ENCODE data around the gene KCNQ1.

The KCNQ1 gene

GRCh38 chr11:2572491-2573239 lies 127.9 kb downstream of the KCNQ1 start:
- Histone ChIP-seq H3K4me3 (ENCODE audit: low read length in 2 of 2) (no peak overlapping the region), H3K9me3 (ENCODE audit: control insufficient read depth in 2 of 2, low read length in 2 of 2) (no peaks in the 10 kb centered on the region), H3K4me1 (ENCODE audit: control insufficient read depth, insufficient read depth, low read length) (no peaks in the 10 kb centered on the region), H3K9ac (ENCODE audit: low read length in 2 of 2) (no peak overlapping the region), H3K27ac (ENCODE audit: low read length) (no peak overlapping the region), H3K27me3 (ENCODE audit: control insufficient read depth in 1 of 2, insufficient read depth in 2 of 2, low read length in 2 of 2) (no peaks in the 10 kb centered on the region), H3K36me3 (ENCODE audit: control insufficient read depth in 2 of 2, insufficient read depth in 2 of 2, low read length in 2 of 2) (no peaks in the 10 kb centered on the region)

DNA sequence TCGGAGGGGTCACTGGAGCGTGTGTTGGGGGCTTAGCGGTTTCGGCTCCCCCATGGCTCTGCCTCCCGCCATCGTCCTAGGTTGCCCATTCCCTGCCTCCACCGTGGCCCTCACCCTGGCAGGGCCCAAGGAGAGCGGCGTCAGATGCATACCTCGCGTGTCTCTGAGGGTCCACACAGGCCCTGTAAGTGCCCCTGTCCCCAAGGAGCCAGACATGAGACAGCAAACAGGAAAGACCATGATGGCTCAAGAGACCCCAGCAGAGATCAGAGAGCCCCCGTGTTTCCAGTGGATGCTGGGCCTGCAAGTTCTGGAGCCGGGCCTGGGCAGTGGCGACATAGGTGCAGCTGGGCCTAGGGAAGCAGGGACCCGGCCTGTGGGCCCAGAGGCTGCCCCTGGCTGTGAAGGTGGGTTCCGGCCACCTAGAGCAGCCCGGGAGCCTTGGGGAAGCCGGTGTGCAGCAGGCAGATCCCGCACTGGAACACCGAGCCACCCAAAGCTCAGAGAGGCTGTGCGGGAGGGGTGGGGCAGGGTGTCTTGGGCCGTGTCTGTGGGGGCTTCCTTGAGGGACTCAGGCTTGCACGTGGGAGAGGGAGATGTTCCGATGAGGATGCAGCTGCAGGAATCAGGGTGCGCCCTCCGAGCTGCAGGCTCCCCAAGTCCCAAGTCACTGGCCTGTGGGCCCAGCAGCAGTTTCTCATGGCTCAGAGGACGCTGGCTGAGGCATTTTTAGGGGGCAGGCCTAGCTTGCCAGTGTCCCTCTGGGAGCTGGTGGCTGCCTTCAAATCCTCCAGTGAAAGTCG lies 128.6 kb downstream of the KCNQ1 start:
- H3K9me3 ChIP-seq (ENCODE audit: control insufficient read depth in 2 of 2, low read length in 2 of 2), result no peaks in the 10 kb centered on the region
- no peaks in the 10 kb centered on the region for H3K4me1 ChIP-seq (ENCODE audit: control insufficient read depth, insufficient read depth, low read length)
- no peak overlapping the region for H3K4me3 ChIP-seq (ENCODE audit: low read length in 2 of 2)
- H3K9ac ChIP-seq (ENCODE audit: low read length in 2 of 2), result no peak overlapping the region
- no peaks in the 10 kb centered on the region for H3K27me3 ChIP-seq (ENCODE audit: control insufficient read depth in 1 of 2, insufficient read depth in 2 of 2, low read length in 2 of 2)
- H3K36me3 ChIP-seq (ENCODE audit: control insufficient read depth in 2 of 2, insufficient read depth in 2 of 2, low read length in 2 of 2), result no peaks in the 10 kb centered on the region
- H3K27ac ChIP-seq (ENCODE audit: low read length), result no peak overlapping the region

- Histone ChIP-seq H3K27me3 (ENCODE audit: control insufficient read depth in 1 of 2, insufficient read depth in 2 of 2, low read length in 2 of 2) (no peaks in the 10 kb centered on the region), H3K4me1 (ENCODE audit: control insufficient read depth, insufficient read depth, low read length) (no peaks in the 10 kb centered on the region), H3K36me3 (ENCODE audit: control insufficient read depth in 2 of 2, insufficient read depth in 2 of 2, low read length in 2 of 2) (no peaks in the 10 kb centered on the region), H3K4me3 (ENCODE audit: low read length in 2 of 2) (no peak overlapping the region), H3K9ac (ENCODE audit: low read length in 2 of 2) (no peak overlapping the region), H3K27ac (ENCODE audit: low read length) (no peak overlapping the region), H3K9me3 (ENCODE audit: control insufficient read depth in 2 of 2, low read length in 2 of 2) (no peaks in the 10 kb centered on the region)
Measured at GRCh38 chr11:2574043-2574552, 129.3 kb downstream of the KCNQ1 start.

DNA sequence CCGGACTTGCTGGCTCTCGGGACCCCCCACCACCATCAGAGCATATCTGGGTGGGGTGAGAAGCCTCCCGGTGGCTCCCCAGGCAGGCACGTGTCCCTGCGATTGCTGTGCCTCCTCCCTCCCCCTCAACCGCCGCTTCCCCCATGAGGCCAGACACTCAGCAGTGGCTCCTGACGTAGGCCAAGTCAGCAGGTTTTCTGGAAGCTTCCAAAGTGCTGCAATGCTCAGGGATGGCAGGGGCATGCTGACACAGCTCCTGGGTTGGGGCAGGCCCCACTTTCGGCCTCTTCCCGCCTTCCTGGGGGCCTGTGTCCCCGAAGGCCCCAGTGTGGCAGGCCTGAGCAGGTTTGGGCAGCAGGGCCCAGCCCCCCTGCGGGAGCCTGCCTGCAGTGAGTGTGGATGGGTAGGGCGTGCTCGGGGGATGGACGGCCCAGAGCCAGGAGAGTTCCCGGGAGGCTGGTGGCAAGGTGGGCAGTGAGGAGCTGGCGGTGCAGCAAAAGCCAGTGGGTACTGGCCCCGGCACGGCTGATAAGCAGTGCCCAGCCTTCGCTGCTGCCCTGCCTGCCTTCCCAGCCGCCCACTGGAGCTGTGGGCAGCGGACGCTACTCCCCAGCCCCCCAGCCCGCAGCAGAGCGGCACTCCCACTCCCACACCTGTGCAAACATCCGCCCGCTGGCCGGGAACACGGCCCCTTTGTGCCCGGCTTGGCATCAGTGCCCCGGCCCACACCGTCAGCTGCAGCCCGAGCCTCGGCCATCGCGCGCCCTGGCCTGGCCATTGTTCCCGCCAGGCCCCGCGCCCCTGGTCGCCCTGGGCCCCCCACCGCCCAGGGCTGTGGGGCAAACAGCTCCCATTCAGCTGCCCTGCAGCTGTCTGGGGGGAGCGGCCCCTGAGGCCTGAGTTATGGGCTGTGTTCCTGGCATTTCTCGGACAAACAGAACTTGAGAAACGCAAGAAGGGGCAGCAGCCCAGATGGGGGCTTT lies 130.0 kb downstream of the KCNQ1 start:
- no peaks in the 10 kb centered on the region for H3K36me3 ChIP-seq (ENCODE audit: control insufficient read depth in 2 of 2, insufficient read depth in 2 of 2, low read length in 2 of 2)
- H3K9me3 ChIP-seq (ENCODE audit: control insufficient read depth in 2 of 2, low read length in 2 of 2), result no peaks in the 10 kb centered on the region
- H3K27me3 ChIP-seq (ENCODE audit: control insufficient read depth in 1 of 2, insufficient read depth in 2 of 2, low read length in 2 of 2), result no peaks in the 10 kb centered on the region
- no peaks in the 10 kb centered on the region for H3K4me1 ChIP-seq (ENCODE audit: control insufficient read depth, insufficient read depth, low read length)
- no peak overlapping the region for H3K4me3 ChIP-seq (ENCODE audit: low read length in 2 of 2)
- H3K9ac ChIP-seq (ENCODE audit: low read length in 2 of 2), result no peak overlapping the region
- no peak overlapping the region for H3K27ac ChIP-seq (ENCODE audit: low read length)

DNA sequence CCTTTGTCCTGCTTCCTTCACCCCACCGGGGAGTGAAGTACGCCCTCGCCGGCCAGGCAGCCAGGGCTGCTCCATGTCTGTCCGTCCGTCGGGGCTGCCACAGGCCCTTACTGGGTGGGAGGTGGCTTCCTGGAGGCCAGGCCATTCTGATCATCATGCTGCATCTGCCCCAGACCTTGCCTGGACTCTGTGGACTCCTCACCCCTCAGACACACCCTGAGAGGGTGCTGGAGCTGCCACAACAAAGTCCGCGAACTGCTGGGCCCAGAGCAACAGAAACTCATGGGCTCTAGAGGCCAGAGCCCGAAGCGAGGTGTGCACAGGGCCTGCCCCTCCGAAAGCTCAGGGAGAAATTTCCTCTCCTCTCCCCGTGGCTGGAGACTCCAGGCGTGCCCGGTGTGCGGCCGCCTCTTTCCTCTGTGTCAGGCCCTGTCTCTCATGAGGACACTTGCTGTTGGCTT lies 130.8 kb downstream of the KCNQ1 start:
- Histone ChIP-seq H3K27me3 (ENCODE audit: control insufficient read depth in 1 of 2, insufficient read depth in 2 of 2, low read length in 2 of 2) (no peaks in the 10 kb centered on the region), H3K9ac (ENCODE audit: low read length in 2 of 2) (no peak overlapping the region), H3K4me1 (ENCODE audit: control insufficient read depth, insufficient read depth, low read length) (no peaks in the 10 kb centered on the region), H3K27ac (ENCODE audit: low read length) (no peak overlapping the region), H3K9me3 (ENCODE audit: control insufficient read depth in 2 of 2, low read length in 2 of 2) (no peaks in the 10 kb centered on the region), H3K4me3 (ENCODE audit: low read length in 2 of 2) (no peak overlapping the region), H3K36me3 (ENCODE audit: control insufficient read depth in 2 of 2, insufficient read depth in 2 of 2, low read length in 2 of 2) (no peaks in the 10 kb centered on the region)

DNA sequence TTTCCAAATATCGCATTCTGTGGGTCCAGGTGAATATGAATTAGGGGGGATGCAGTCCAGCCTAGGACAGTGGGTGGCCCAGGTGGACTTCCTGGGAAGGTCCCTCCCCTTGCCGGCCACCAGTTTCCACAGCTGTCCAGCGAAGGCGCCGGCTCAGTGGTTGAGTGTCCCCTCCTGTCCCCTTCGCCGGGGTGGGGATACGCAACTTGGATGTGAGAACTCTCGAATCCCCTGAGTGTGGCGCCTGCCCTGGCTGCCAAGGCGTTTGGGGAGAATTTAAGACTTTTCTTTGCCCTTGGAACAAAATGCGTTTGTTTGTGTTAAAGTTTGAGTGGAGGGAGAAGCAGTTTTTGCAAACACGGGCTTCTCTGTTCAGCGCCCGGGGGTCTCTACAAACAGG lies 131.3 kb downstream of the KCNQ1 start:
- Histone ChIP-seq H3K4me1 (ENCODE audit: control insufficient read depth, insufficient read depth, low read length) (no peaks in the 10 kb centered on the region), H3K27me3 (ENCODE audit: control insufficient read depth in 1 of 2, insufficient read depth in 2 of 2, low read length in 2 of 2) (no peaks in the 10 kb centered on the region), H3K9ac (ENCODE audit: low read length in 2 of 2) (no peak overlapping the region), H3K4me3 (ENCODE audit: low read length in 2 of 2) (no peak overlapping the region), H3K36me3 (ENCODE audit: control insufficient read depth in 2 of 2, insufficient read depth in 2 of 2, low read length in 2 of 2) (no peaks in the 10 kb centered on the region), H3K9me3 (ENCODE audit: control insufficient read depth in 2 of 2, low read length in 2 of 2) (no peaks in the 10 kb centered on the region), H3K27ac (ENCODE audit: low read length) (no peak overlapping the region)

GRCh38 chr11:2576549-2576948 lies 131.7 kb downstream of the KCNQ1 start:
- Histone ChIP-seq H3K4me1 (ENCODE audit: control insufficient read depth, insufficient read depth, low read length) (no peaks in the 10 kb centered on the region), H3K36me3 (ENCODE audit: control insufficient read depth in 2 of 2, insufficient read depth in 2 of 2, low read length in 2 of 2) (no peaks in the 10 kb centered on the region), H3K27ac (ENCODE audit: low read length) (no peak overlapping the region), H3K9ac (ENCODE audit: low read length in 2 of 2) (no peak overlapping the region), H3K4me3 (ENCODE audit: low read length in 2 of 2) (no peak overlapping the region), H3K9me3 (ENCODE audit: control insufficient read depth in 2 of 2, low read length in 2 of 2) (no peaks in the 10 kb centered on the region), H3K27me3 (ENCODE audit: control insufficient read depth in 1 of 2, insufficient read depth in 2 of 2, low read length in 2 of 2) (no peaks in the 10 kb centered on the region)

- H3K9ac ChIP-seq (ENCODE audit: low read length in 2 of 2), result no peak overlapping the region
- no peaks in the 10 kb centered on the region for H3K36me3 ChIP-seq (ENCODE audit: control insufficient read depth in 2 of 2, insufficient read depth in 2 of 2, low read length in 2 of 2)
- H3K27ac ChIP-seq (ENCODE audit: low read length), result no peak overlapping the region
- H3K4me3 ChIP-seq (ENCODE audit: low read length in 2 of 2), result no peak overlapping the region
- H3K4me1 ChIP-seq (ENCODE audit: control insufficient read depth, insufficient read depth, low read length), result no peaks in the 10 kb centered on the region
- H3K27me3 ChIP-seq (ENCODE audit: control insufficient read depth in 1 of 2, insufficient read depth in 2 of 2, low read length in 2 of 2), result no peaks in the 10 kb centered on the region
- H3K9me3 ChIP-seq (ENCODE audit: control insufficient read depth in 2 of 2, low read length in 2 of 2), result no peaks in the 10 kb centered on the region
Measured at GRCh38 chr11:2577031-2577990, 132.5 kb downstream of the KCNQ1 start.

DNA sequence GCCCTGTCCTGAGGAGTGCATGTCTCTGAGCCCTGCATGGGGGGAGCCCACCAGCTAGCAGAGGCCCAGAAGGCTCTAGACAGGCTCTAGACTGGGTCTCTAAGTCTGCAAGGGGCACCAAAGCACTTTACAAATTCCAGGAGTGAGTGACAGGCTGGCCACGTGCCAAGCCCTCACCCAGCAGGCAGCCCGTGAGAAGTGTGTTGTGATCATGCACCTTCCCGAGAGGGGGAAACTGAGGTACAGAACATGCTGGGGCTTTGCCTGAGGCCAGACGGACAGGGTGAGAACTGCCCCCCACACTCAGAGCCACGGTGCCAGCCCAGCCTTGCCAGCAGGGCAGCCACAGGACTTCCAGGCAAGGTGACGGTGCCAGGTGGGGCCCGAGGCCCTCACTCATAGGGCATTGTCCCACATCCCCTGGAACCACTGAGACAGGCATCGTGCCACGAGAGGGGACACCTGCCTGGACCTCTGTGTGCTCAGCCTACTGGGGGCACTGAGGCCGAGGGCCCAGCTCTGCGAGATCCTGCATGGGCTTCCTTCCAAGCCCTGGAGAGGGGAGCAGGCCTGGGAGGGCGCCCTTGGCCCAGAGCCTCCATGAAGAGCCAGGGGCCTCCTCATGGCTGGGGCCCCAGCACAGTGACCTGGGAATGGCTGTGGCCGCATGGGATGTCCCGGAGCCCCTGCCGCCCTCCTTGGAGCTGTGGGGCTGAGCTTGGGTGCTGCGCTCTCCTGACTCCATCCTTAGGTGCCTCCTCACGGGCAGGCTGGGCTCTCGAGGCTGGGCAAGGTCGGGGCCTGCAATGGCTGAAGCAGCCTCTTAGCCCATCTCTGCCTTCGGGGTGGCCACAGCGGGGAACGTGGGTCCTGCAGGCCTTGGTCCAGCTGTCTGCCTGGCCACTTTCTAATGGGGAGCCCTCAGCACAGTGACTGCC lies 133.5 kb downstream of the KCNQ1 start:
- Histone ChIP-seq H3K9ac (ENCODE audit: low read length in 2 of 2) (no peak overlapping the region), H3K9me3 (ENCODE audit: control insufficient read depth in 2 of 2, low read length in 2 of 2) (no peaks in the 10 kb centered on the region), H3K27me3 (ENCODE audit: control insufficient read depth in 1 of 2, insufficient read depth in 2 of 2, low read length in 2 of 2) (no peaks in the 10 kb centered on the region), H3K27ac (ENCODE audit: low read length) (no peak overlapping the region), H3K4me3 (ENCODE audit: low read length in 2 of 2) (no peak overlapping the region), H3K4me1 (ENCODE audit: control insufficient read depth, insufficient read depth, low read length) (no peaks in the 10 kb centered on the region), H3K36me3 (ENCODE audit: control insufficient read depth in 2 of 2, insufficient read depth in 2 of 2, low read length in 2 of 2) (no peaks in the 10 kb centered on the region)
